ENCODE measurements around the gene CTDP1.

Gene CTDP1, protein sequence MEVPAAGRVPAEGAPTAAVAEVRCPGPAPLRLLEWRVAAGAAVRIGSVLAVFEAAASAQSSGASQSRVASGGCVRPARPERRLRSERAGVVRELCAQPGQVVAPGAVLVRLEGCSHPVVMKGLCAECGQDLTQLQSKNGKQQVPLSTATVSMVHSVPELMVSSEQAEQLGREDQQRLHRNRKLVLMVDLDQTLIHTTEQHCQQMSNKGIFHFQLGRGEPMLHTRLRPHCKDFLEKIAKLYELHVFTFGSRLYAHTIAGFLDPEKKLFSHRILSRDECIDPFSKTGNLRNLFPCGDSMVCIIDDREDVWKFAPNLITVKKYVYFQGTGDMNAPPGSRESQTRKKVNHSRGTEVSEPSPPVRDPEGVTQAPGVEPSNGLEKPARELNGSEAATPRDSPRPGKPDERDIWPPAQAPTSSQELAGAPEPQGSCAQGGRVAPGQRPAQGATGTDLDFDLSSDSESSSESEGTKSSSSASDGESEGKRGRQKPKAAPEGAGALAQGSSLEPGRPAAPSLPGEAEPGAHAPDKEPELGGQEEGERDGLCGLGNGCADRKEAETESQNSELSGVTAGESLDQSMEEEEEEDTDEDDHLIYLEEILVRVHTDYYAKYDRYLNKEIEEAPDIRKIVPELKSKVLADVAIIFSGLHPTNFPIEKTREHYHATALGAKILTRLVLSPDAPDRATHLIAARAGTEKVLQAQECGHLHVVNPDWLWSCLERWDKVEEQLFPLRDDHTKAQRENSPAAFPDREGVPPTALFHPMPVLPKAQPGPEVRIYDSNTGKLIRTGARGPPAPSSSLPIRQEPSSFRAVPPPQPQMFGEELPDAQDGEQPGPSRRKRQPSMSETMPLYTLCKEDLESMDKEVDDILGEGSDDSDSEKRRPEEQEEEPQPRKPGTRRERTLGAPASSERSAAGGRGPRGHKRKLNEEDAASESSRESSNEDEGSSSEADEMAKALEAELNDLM

GRCh38 chr18:79679552-79680099 is at the start of gene CTDP1:
Gene CTDP1 (plus strand): TSS chr18:79679803. CDS start chr18:79679948, 145 bp downstream.
- peak; percentile 91 to 92 for DNase-seq

GRCh38 chr18:79630281-79631095 is 49.1 kb upstream of the CTDP1 start:
- no peak for DNase-seq

GRCh38 chr18:79631096-79631507 is 48.5 kb upstream of the CTDP1 start:
- no peak for DNase-seq

DNA sequence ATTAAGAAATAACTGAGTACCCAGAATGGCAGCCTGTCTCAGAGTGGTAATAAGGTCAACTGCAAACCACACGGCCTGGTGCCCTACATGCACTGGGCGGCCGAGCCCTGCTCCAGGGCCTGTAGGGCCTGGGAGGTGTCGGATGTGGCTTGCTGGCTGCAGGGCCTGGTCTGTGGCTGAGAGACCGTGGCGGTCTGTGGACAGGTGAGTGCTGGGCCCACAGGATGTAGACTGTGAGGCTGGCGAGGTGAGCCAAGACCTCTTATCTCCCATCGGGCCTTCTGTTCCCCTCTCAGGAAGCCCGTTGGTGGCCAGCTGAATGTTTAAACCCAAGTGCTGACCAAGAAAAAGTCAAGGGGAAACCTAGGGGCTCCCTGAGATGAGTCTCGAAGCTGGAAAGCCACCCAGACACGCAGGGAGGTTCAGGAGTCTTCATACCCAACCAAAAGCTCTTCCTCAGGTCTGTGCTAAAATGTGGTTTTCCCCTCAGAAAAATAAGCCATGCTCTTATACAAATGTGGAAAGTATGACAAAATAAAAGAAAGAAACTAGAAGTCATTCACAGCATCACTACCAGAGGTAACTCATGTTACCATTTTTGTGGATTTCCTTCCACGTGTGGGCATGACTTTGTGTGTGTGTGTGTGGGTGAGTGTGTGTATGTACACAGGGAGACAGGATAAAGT is 47.7 kb upstream of the CTDP1 start:
- DNase-seq: no peak

- DNase-seq: no peak
Observed at GRCh38 chr18:79632765-79633164, 46.8 kb upstream of the CTDP1 start.

DNA sequence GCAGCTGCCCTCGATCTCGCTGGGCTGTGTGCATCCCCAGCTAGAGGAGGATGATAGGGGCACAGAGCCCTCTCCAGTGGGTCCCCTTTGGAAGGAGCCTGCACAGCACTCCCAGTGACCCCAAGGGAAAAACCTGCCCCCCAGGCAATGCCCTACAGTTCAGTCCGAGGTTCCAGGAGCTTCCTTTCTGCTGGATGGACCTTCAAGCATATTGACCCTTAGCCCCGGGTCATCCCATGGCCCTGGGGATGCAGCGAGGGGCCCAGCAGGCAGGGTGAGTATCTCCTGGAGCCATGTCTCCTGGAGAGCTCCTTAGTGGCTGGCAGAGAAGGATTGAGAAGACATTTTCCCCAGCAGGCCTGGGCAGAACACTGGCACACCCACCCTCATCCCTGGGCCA is 45.4 kb upstream of the CTDP1 start:
- DNase-seq: no peak

GRCh38 chr18:79634593-79635426 is 44.8 kb upstream of the CTDP1 start:
- no peak for DNase-seq

- no peak for DNase-seq
Observed at GRCh38 chr18:79635427-79635726, 44.2 kb upstream of the CTDP1 start.

- DNase-seq: no peak
Observed at GRCh38 chr18:79637181-79637920, 42.3 kb upstream of the CTDP1 start.

DNA sequence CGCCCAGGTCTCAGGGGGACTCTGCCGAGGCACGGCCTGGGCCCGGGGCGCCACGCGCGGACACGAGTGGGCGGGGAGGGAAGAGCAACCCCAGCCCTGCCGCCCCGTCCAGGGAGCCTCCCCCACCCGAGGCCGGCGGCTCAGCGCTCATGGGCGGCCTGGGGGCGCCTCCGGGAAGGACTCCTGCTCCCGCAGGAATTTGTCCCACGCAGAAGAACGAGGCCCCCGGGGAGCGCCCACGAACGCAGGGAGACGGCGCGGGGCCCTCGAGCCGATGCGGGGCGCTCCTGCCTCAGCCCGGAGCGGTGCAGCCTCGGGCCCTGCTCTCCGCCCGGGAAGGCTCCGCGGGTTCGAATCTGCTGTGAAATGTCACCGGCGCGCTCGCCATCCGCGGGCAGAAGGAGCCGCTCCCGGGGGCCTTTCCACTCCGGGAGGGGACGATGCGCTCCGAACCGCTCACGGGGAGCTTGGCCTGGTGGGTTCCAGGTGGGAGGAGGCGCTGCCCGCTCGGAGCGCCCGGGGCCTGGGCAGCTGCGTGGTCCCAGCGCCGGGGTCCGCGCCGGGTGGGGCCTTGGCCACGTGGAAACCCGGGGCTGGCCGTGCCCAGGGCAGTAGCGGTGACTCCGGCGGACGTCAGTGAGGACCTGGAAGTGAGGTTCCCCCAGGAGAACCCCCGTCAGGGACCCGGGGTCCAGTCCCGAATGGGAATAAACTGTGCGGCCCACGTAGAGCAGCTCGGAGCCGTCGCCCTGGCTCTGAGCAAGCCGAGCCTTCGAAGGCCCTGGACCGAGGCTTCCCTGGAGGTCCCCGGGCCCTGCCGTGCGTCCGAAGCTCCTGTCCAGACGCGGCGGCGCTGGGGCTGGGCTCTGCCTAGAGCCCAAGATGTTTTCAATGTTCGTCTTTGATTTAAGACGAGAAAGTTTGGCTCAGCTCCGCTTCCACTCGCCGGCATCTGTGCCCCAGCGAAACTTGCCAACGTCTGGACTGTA is 41.4 kb upstream of the CTDP1 start:
- DNase-seq: no peak

- DNase-seq: no peak
Observed at GRCh38 chr18:79639072-79639829, 40.4 kb upstream of the CTDP1 start.

GRCh38 chr18:79640064-79640672 is 39.4 kb upstream of the CTDP1 start:
- DNase-seq: no peak

DNA sequence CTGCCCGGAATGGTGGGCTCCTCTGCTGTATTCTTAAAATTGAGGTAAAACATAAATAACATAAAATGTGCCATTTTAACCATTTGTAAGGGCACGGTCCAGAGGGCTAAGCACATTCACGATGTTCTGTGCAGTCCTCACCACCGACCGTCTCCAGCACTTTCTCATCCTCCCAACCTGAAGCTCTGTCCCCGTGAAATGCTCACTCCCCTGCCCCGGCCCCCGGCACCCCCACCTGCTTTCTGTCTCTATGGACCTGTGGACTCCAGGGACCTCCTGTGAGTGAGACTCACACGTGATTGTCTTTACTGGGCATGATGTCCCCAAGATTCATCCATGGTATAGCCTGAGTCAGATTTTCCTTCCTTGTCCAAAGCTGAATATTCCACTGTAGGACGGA is 38.7 kb upstream of the CTDP1 start:
- no peak for DNase-seq

DNA sequence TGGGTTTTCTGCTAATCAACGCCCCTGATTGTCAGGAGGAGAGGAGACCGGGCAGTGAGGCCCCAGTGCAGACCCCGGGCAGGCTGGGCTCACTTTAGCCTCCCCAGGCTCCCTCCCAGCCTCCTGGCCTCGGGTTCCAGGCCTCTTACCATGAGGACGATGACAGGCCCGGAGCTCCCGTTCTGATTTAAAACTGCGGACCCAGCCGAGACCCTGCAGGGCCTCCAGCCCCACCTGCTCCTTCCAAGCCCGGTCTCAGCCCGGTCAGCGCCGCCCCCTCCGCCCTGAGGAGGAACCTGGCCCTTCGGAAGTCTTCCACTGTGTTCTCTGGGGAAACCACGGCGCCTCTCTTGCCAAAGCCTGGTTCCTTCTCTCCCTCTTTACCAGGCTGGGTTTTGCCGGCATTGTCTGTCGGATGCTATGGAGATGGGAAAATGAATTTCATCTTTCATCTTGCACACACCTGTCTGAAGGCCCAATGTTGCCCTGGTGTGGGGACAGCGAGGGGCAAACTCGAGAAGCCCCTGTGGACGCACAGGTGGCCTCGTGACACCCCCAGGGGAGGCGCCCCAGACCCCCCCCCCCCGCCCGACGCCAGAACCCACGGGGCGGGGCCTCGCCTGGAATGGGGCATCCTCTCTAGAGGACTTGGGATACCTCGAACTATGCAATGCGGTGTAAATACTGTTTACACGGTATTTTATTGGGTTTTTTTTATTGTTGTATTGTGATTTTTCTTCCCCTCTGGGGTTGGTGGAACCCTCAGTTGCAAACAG is 37.7 kb upstream of the CTDP1 start:
- DNase-seq: no peak

GRCh38 chr18:79642626-79643025 is 37.0 kb upstream of the CTDP1 start:
- DNase-seq: peak in 1 of 2 donors; percentile 27

- DNase-seq: peak in 1 of 2 donors; percentile 39
Observed at GRCh38 chr18:79643054-79643984, 36.3 kb upstream of the CTDP1 start.

Measured in CD4-positive, alpha-beta T cell treated with Interferon alpha-2 for 1 hour (primary cell).